Measurements from ENCODE around the gene PNPLA7. TPM values are rescaled to one million over a fixed set of nuclear protein-coding genes. Genes with fewer than 3 reads are reported as not detected.

The PNPLA7 gene
- total and polyA plus RNA-seq, 10 of the 15 experiments (the other 5 are each of a cell fraction or from before 2014, with no cell fraction given) = 0.04 to 0.85 (median 0.19) TPM; not detected in 1

GRCh38 chr9:137581361-137582285, 31.4 kb upstream of the PNPLA7 start:
- intact Hi-C loops (cut with micrococcal nuclease; ENCODE audit: unreplicated experiment) = no loop called here
- no peak for FAIRE-seq
- no TSS peak for BruUV-seq (replicated peaks)
- Histone ChIP-seq H3K9me3 (replicated peaks; ENCODE audit: control insufficient read depth, insufficient read depth, low read length) (no peaks in the 10 kb centered on the region), H3K79me2 (ENCODE audit: control insufficient read depth, insufficient read depth, low read length) (peaks cover 16% of the 10 kb centered on the region), H3K4me3 (no peak overlapping the region), H3K27me3 (replicated peaks in 1 of 2; ENCODE audit: control insufficient read depth in 2 of 2, insufficient read depth in 2 of 2, low read length in 1 of 2) (no peaks in the 10 kb centered on the region), H2AFZ (ENCODE audit: control insufficient read depth, low read depth, low read length) (no peak overlapping the region), H3K4me1 (ENCODE audit: control insufficient read depth, insufficient read depth, low read length) (peaks cover 7% of the 10 kb centered on the region), H4K20me1 (ENCODE audit: control insufficient read depth, insufficient read depth) (no peaks in the 10 kb centered on the region), H3K36me3 (ENCODE audit: control insufficient read depth in 2 of 2, insufficient read depth in 2 of 2, low read length in 1 of 2) (peaks cover 4 to 19% of the 10 kb centered on the region in 2 experiments; a peak in 3 of 4 replicates), H3K4me2 (ENCODE audit: control insufficient read depth, insufficient read depth) (no peak overlapping the region), H3K9ac (ENCODE audit: control insufficient read depth, insufficient read depth, low read length) (no peak overlapping the region), H3K27ac (ENCODE audit: control insufficient read depth, insufficient read depth) (no peak overlapping the region)
- POLR2A ChIA-PET = interaction anchor here (0.6 kb wide), 1 partner anchor 41 kb away, joined by 3 read pairs; no protein-coding TSS in a partner anchor
- ATAC-seq = no peak
- no peak for TF ChIP-seq JUND (IDR thresholded peaks at IDR 0.05; ENCODE audit: low read depth, low read length)
- CTCF ChIA-PET = interaction anchor here (1.3 to 2.3 kb wide), 2 partner anchors 23 to 91 kb away, joined by 5 read pairs; no protein-coding TSS in a partner anchor
- no peak for DNase-seq (ENCODE audit: low read depth, low spot score)
- SMC1A ChIA-PET (ENCODE audit: uncharacterized antibody, unreplicated experiment) = no interaction called here
- WGBS (ENCODE audit: insufficient coverage, insufficient replicate concordance, low lambda C conversion rate, missing lambda C conversion rate) = 85% methylated on average over 22 of the region's 22 CpGs
- in situ Hi-C loops (cut with MboI) = no loop called here
- RAD21 ChIA-PET (ENCODE audit: unreplicated experiment) = no interaction called here

GRCh38 chr9:137580954-137581322, 30.7 kb upstream of the PNPLA7 start:
- Histone ChIP-seq H3K27ac (ENCODE audit: control insufficient read depth, insufficient read depth) (no peak overlapping the region), H3K4me1 (ENCODE audit: control insufficient read depth, insufficient read depth, low read length) (peaks cover 14% of the 10 kb centered on the region), H3K9ac (ENCODE audit: control insufficient read depth, insufficient read depth, low read length) (no peak overlapping the region), H4K20me1 (ENCODE audit: control insufficient read depth, insufficient read depth) (no peaks in the 10 kb centered on the region), H3K36me3 (ENCODE audit: control insufficient read depth in 2 of 2, insufficient read depth in 2 of 2, low read length in 1 of 2) (peaks cover 2 to 15% of the 10 kb centered on the region in 2 experiments; a peak in 3 of 4 replicates), H3K9me3 (replicated peaks; ENCODE audit: control insufficient read depth, insufficient read depth, low read length) (no peaks in the 10 kb centered on the region), H3K27me3 (replicated peaks in 1 of 2; ENCODE audit: control insufficient read depth in 2 of 2, insufficient read depth in 2 of 2, low read length in 1 of 2) (no peaks in the 10 kb centered on the region), H2AFZ (ENCODE audit: control insufficient read depth, low read depth, low read length) (no peak overlapping the region), H3K79me2 (ENCODE audit: control insufficient read depth, insufficient read depth, low read length) (peaks cover 22% of the 10 kb centered on the region), H3K4me2 (ENCODE audit: control insufficient read depth, insufficient read depth) (no peak overlapping the region), H3K4me3 (no peak overlapping the region)
- ChIA-PET RAD21 (ENCODE audit: unreplicated experiment) (no interaction called here), CTCF (interaction anchor here (1.3 to 2.3 kb wide), 2 partner anchors 22 to 92 kb away, joined by 5 read pairs; no protein-coding TSS in a partner anchor), SMC1A (ENCODE audit: uncharacterized antibody, unreplicated experiment) (no interaction called here), POLR2A (no interaction called here)
- intact Hi-C loops (cut with micrococcal nuclease; ENCODE audit: unreplicated experiment) (no loop called here), in situ Hi-C loops (cut with MboI) (no loop called here)
- TF ChIP-seq ZBED1 (IDR thresholded peaks at IDR 0.05; ENCODE audit: borderline replicate concordance) (no peak), POLR2A (IDR thresholded peaks at IDR 0.05; ENCODE audit: low read depth, low read length) (peak; percentile 16)
- FAIRE-seq (no peak), DNase-seq (ENCODE audit: low read depth, low spot score) (no peak), ATAC-seq (no peak)
- WGBS (ENCODE audit: insufficient coverage, insufficient replicate concordance, low lambda C conversion rate, missing lambda C conversion rate) = 71% methylated on average over 4 of the region's 4 CpGs
- no TSS peak for BruUV-seq (replicated peaks)

All from GM12878 (cell line).